ENCODE results near the gene OR2D3. TPM values are rescaled to one million over a fixed set of nuclear protein-coding genes. Genes with fewer than 3 reads are reported as not detected.

Gene OR2D3
- total and polyA plus RNA-seq, 2 of the 13 experiments (the other 11 are each of a cell fraction or from before 2014, with no cell fraction given): not detected

- ChIA-PET POLR2A (no interaction called here), CTCF (ENCODE audit: low intra/inter-chr PET ratio, low total read pairs) (no interaction called here)
- H3K27ac ChIP-seq (ENCODE audit: extremely low read length, insufficient read depth, low read length): no peak overlapping the region
- no TSS peak for BruUV-seq (replicated peaks)
- H3K9ac ChIP-seq (ENCODE audit: insufficient read depth, low read depth, low read length): no peak overlapping the region
- no peak overlapping the region for H3K4me3 ChIP-seq (replicated peaks in 1 of 3; ENCODE audit: insufficient read depth in 1 of 3, low read depth in 2 of 3, low read length in 3 of 3)
- H2AFZ ChIP-seq (ENCODE audit: low read length): no peak overlapping the region
- in situ Hi-C loops (cut with HindIII; ENCODE audit: extremely low pct_ligation_motif_present, low pct_unique_long_range_greater_than_20kb) (no loop called here), intact Hi-C loops (cut with micrococcal nuclease; ENCODE audit: unreplicated experiment) (no loop called here)
- ATAC-seq: no peak
- H4K20me1 ChIP-seq (ENCODE audit: insufficient read depth, low read length): no peaks in the 10 kb centered on the region
- H3K4me1 ChIP-seq (ENCODE audit: insufficient read depth, low read length): no peaks in the 10 kb centered on the region
- no peaks in the 10 kb centered on the region for H3K9me3 ChIP-seq (ENCODE audit: low read length)
- TF ChIP-seq RARG (CRISPR knock-in tag; IDR thresholded peaks at IDR 0.05; ENCODE audit: low read depth) (no peak), ZNF232 (CRISPR knock-in tag; IDR thresholded peaks at IDR 0.05; ENCODE audit: borderline replicate concordance) (no peak), E2F5 (CRISPR knock-in tag; conservative IDR thresholded peaks at IDR 0.05) (no peak), FOXK1 (CRISPR knock-in tag; IDR thresholded peaks at IDR 0.05; ENCODE audit: borderline replicate concordance, low read depth) (no peak), IKZF4 (CRISPR knock-in tag; IDR thresholded peaks at IDR 0.05; ENCODE audit: borderline replicate concordance, low read depth, not compliant biosample characterization) (no peak), ZSCAN31 (CRISPR knock-in tag; IDR thresholded peaks at IDR 0.05; ENCODE audit: low read depth) (no peak), NBN (conservative IDR thresholded peaks at IDR 0.05) (no peak), KAT8 (CRISPR knock-in tag; IDR thresholded peaks at IDR 0.05) (no peak), MTERF4 (CRISPR knock-in tag; IDR thresholded peaks at IDR 0.05) (no peak), TFDP1 (CRISPR knock-in tag; IDR thresholded peaks at IDR 0.05; ENCODE audit: borderline replicate concordance) (no peak), TCF7 (IDR thresholded peaks at IDR 0.05; ENCODE audit: low read depth) (no peak), MIXL1 (CRISPR knock-in tag; IDR thresholded peaks at IDR 0.05) (no peak), ZNF549 (CRISPR knock-in tag; IDR thresholded peaks at IDR 0.05) (no peak), ZNF749 (CRISPR knock-in tag; IDR thresholded peaks at IDR 0.05; ENCODE audit: borderline replicate concordance) (no peak), ZNF570 (CRISPR knock-in tag; IDR thresholded peaks at IDR 0.05; ENCODE audit: borderline replicate concordance) (no peak), ATM (IDR thresholded peaks at IDR 0.05; ENCODE audit: borderline replicate concordance) (no peak), ARHGAP35 (CRISPR knock-in tag; IDR thresholded peaks at IDR 0.05; ENCODE audit: borderline replicate concordance) (no peak)
- TF ChIP-seq, protein P1, sequence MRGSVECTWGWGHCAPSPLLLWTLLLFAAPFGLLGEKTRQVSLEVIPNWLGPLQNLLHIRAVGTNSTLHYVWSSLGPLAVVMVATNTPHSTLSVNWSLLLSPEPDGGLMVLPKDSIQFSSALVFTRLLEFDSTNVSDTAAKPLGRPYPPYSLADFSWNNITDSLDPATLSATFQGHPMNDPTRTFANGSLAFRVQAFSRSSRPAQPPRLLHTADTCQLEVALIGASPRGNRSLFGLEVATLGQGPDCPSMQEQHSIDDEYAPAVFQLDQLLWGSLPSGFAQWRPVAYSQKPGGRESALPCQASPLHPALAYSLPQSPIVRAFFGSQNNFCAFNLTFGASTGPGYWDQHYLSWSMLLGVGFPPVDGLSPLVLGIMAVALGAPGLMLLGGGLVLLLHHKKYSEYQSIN (CRISPR knock-in tag; IDR thresholded peaks at IDR 0.05; ENCODE audit: borderline replicate concordance): no peak
- TF ChIP-seq, protein P2, sequence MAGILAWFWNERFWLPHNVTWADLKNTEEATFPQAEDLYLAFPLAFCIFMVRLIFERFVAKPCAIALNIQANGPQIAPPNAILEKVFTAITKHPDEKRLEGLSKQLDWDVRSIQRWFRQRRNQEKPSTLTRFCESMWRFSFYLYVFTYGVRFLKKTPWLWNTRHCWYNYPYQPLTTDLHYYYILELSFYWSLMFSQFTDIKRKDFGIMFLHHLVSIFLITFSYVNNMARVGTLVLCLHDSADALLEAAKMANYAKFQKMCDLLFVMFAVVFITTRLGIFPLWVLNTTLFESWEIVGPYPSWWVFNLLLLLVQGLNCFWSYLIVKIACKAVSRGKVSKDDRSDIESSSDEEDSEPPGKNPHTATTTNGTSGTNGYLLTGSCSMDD (CRISPR knock-in tag; IDR thresholded peaks at IDR 0.05): no peak
- FAIRE-seq: no peak
- 20% methylated on average over 4 of the region's 4 CpGs for WGBS (ENCODE audit: low lambda C conversion rate)
- no peak overlapping the region for H3K4me2 ChIP-seq (ENCODE audit: low read depth, low read length)
- no peak for DNase-seq (ENCODE audit: low spot score)
- no peaks in the 10 kb centered on the region for H3K27me3 ChIP-seq (ENCODE audit: control insufficient read depth in 1 of 2, insufficient read depth in 2 of 2, low read length in 2 of 2)
- H3K36me3 ChIP-seq (replicated peaks in 1 of 2; ENCODE audit: control insufficient read depth in 1 of 2, insufficient read depth in 2 of 2, low read length in 2 of 2): no peaks in the 10 kb centered on the region
- H3K79me2 ChIP-seq (ENCODE audit: insufficient read depth, low read length): no peaks in the 10 kb centered on the region
Observed at GRCh38 chr11:6888830-6889229, 32.0 kb upstream of the OR2D3 start.
